Lung (tissue), 12 donors: Measurements from ENCODE around the gene B4GALNT2. TPM values are rescaled to one million over a fixed set of nuclear protein-coding genes. Genes with fewer than 3 reads are reported as not detected.

Experiments used
- ATAC-seq: fragments of 200-7000 bp; cut with Tn5 transposase; one replicate; pipeline ENCODE4 v1.9.1; 2020; ENCODE audit warnings: moderate number of reproducible peaks; ENCODE audit not compliant: insufficient read depth, low FRiP score
- DNase-seq, 3 donors: peaks; one replicate each; pipeline ENCODE4 v3.0.0-alpha.2; 2013 to 2017
- H3K27ac ChIP-seq, 2 donors: one replicate each; pipeline ENCODE4 v1.5.1; 2013; ENCODE audit warnings: mild to moderate bottlenecking in 2 of 2, moderate library complexity in 2 of 2, control low read depth in 1 of 2, inconsistent platforms in 1 of 2, low read depth in 1 of 2, low read length in 1 of 2
- H3K27me3 ChIP-seq, 3 donors: one replicate each; pipeline ENCODE4 v1.5.1; 2013; ENCODE audit warnings: low read length in 2 of 3; ENCODE audit not compliant: control insufficient read depth in 3 of 3, insufficient read depth in 3 of 3
- H3K36me3 ChIP-seq, 4 donors: one replicate each; pipeline ENCODE4 v1.5.1; 2013; ENCODE audit warnings: low read length in 4 of 4, mild to moderate bottlenecking in 1 of 4, moderate library complexity in 1 of 4; ENCODE audit not compliant: control insufficient read depth in 4 of 4, insufficient read depth in 4 of 4
- H3K4me1 ChIP-seq, 5 donors: one replicate each; pipeline ENCODE4 v1.5.1; 2013; ENCODE audit warnings: low read length in 5 of 5, mild to moderate bottlenecking in 2 of 5, moderate library complexity in 1 of 5; ENCODE audit not compliant: control insufficient read depth in 5 of 5, insufficient read depth in 5 of 5
- H3K4me3 ChIP-seq: one replicate; pipeline ENCODE4 v1.5.1; 2013; ENCODE audit warnings: mild to moderate bottlenecking, control low read depth, moderate library complexity
- H3K9ac ChIP-seq, 2 donors: one replicate each; pipeline ENCODE4 v1.5.1; 2013; ENCODE audit warnings: low read length in 2 of 2, control low read depth in 1 of 2; ENCODE audit not compliant: insufficient read depth in 1 of 2
- H3K9me3 ChIP-seq, 4 donors: one replicate each; pipeline ENCODE4 v1.5.1; 2013; ENCODE audit warnings: low read length in 3 of 4, mild to moderate bottlenecking in 1 of 4, moderate library complexity in 1 of 4; ENCODE audit not compliant: control insufficient read depth in 4 of 4, insufficient read depth in 3 of 4
- WGBS, 2 donors: extraction: QIAGEN DNeasy Blood & Tissue Kit; methylation state at CpG; one replicate each; pipeline ENCODE4 v1.1.7; 2013; 5-methylcytosine and 5-hydroxymethylcytosine counted together
- polyA plus RNA-seq, 2 donors: library from polyadenylated mRNA; stranded (reverse); fragments of 200-250 nt; gene quantifications; one replicate each; pipeline ENCODE4 v1.2.1, GENCODE V29; 2013
- total RNA-seq, 2 donors: library from RNA; depleted of rRNA in 1 of 2; stranded (reverse); fragments of >200 nt in 1 of 2; gene quantifications; one replicate each; pipeline ENCODE4 v1.2.1, GENCODE V29; 2014 to 2021
- TF ChIP-seq, protein P1 (sequence below): IDR thresholded peaks from 2 replicates; pipeline ENCODE4 v1.5.1; 2012; ENCODE audit warnings: mild to moderate bottlenecking; ENCODE audit errors: control extremely low read depth, extremely low read depth
- donor health status: control.
- donor health status: control.
- donor health status: Bipolar disorder and iron deficiency.
- donor health status: healthy.
- donor health status: DM: yes; HTN: yes; CAD: no.

B4GALNT2 gene
- total and polyA plus RNA-seq, 4 donors, result 0.08 to 0.25 (median 0.15) TPM; not detected in 1

GRCh38 chr17:49216953-49217650 is 84.5 kb downstream of the B4GALNT2 start:
- ATAC-seq (no peak), DNase-seq (peak in 1 of 3 donors; percentile 42)
- WGBS, 2 donors, result 34 to 44% methylated on average over 11 of the region's 11 CpGs
- H3K9me3 ChIP-seq, result no peaks in the 10 kb centered on the region
- peaks cover 0 to 21% (median 0%) of the 10 kb centered on the region in 5 donors for H3K4me1 ChIP-seq
- no peak overlapping the region for H3K4me3 ChIP-seq
- peak overlapping the region in 1 of 2 donors; percentile 34 for H3K27ac ChIP-seq
- no peaks in the 10 kb centered on the region for H3K27me3 ChIP-seq
- TF ChIP-seq, protein P1, sequence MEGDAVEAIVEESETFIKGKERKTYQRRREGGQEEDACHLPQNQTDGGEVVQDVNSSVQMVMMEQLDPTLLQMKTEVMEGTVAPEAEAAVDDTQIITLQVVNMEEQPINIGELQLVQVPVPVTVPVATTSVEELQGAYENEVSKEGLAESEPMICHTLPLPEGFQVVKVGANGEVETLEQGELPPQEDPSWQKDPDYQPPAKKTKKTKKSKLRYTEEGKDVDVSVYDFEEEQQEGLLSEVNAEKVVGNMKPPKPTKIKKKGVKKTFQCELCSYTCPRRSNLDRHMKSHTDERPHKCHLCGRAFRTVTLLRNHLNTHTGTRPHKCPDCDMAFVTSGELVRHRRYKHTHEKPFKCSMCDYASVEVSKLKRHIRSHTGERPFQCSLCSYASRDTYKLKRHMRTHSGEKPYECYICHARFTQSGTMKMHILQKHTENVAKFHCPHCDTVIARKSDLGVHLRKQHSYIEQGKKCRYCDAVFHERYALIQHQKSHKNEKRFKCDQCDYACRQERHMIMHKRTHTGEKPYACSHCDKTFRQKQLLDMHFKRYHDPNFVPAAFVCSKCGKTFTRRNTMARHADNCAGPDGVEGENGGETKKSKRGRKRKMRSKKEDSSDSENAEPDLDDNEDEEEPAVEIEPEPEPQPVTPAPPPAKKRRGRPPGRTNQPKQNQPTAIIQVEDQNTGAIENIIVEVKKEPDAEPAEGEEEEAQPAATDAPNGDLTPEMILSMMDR, result no peak
- peaks cover 0 to 18% (median 0%) of the 10 kb centered on the region in 4 donors for H3K36me3 ChIP-seq
- H3K9ac ChIP-seq, result no peak overlapping the region

DNA sequence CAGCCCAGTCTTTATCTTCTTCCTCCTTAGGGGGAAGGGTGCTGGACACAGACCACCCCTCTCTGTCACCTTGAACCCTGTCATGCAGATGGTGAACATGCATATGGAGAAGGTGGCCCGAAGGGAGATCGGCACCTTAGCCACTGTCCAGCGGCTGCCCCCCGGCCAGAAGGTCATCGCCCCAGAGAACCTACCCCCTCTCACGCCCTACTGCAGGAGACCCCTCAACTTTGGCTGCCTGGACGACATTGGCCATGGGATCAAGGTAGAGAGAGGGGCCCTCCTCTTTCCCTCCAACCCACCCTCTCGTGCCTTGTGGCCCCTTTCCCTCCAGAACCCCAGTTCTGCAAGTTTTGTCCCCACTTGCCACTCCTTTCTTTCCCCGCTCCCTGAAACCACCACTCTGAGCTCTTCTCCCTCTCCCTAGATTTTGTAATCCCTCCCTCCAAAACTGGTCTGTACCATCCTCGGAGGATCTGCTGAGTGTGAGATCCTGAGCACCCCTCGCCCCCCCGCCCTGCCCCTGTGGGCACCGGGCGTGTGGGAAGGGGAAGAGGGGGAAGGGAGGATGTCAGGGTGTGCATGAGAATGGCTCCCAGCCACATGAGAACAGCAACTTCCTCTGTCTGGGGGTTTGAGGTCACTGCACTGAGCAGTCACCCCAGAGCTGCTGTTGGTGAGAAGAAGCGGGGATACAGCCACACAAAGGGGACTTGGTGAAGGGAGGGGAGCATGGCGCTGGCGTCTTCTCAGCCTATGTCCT is 85.3 kb downstream of the B4GALNT2 start:
- TF ChIP-seq, protein P1, result no peak
- WGBS, 2 donors, result 45 to 57% methylated on average over 17 of the region's 17 CpGs
- no peak overlapping the region for H3K4me3 ChIP-seq
- peak in 1 of 3 donors; percentile 25 for DNase-seq
- H3K36me3 ChIP-seq, result peaks cover 0 to 18% (median 0%) of the 10 kb centered on the region in 4 donors
- peaks cover 0 to under 1% (median 0%) of the 10 kb centered on the region in 3 donors for H3K27me3 ChIP-seq
- peaks cover 0 to 21% (median 0%) of the 10 kb centered on the region in 5 donors for H3K4me1 ChIP-seq
- H3K9me3 ChIP-seq, result no peaks in the 10 kb centered on the region
- ATAC-seq, result peak; percentile 71
- H3K9ac ChIP-seq, result no peak overlapping the region
- H3K27ac ChIP-seq, result peak overlapping the region in 1 of 2 donors; percentile 27

GRCh38 chr17:49218941-49219913 is 86.7 kb downstream of the B4GALNT2 start:
- Histone ChIP-seq H3K9me3 (no peaks in the 10 kb centered on the region), H3K27ac (peak overlapping the region in 1 of 2 donors; percentile 71), H3K4me1 (peaks cover 0 to 24% (median 0%) of the 10 kb centered on the region in 5 donors), H3K36me3 (peaks cover 0 to 18% (median 0%) of the 10 kb centered on the region in 4 donors), H3K4me3 (no peak overlapping the region), H3K27me3 (peaks cover 0 to 15% (median 11%) of the 10 kb centered on the region in 3 donors), H3K9ac (no peak overlapping the region)
- ATAC-seq (peak; percentile 36), DNase-seq (no peak)
- WGBS, 2 donors, result 43 to 46% methylated on average over 35 to 37 of the region's 37 CpGs
- TF ChIP-seq, protein P1, result no peak
